CD4-positive, alpha-beta T cell treated with Interleukin-6 at 100 ng/mL for 8 hours (primary cell): ENCODE measurements around the gene GABPB1.

Source experiments
- DNase-seq: peaks from one replicate; pipeline ENCODE4 v3.0.0-alpha.2; 2020; ENCODE audit warnings: mixed read lengths, low spot score

GABPB1 gene

GRCh38 chr15:50344006-50344464 is 11.0 kb downstream of the GABPB1 start:
- DNase-seq = no peak

DNA sequence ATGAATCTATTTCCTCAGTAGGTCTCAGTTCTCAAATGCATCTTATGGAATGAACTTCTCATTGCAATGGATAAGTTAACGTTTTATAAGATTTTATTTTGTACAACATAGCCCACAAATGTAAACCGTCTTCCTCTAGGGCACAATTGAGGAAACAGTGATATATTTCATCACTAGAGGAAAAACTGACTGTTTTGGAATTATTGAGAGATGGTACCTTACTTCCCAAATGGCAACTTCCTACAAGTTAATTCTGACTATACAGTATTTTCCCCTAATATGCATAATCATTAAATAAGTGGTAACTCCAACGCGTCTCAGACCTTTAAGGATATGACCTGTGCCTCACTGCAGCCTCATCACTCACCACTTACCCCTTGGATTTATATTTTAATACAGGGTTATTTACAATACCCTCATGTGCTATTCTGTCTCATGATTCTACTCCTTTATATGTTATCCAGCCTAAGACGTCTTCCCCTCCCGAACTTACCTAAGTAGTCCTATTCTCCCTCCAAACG is 13.3 kb downstream of the GABPB1 start:
- DNase-seq = no peak

DNA sequence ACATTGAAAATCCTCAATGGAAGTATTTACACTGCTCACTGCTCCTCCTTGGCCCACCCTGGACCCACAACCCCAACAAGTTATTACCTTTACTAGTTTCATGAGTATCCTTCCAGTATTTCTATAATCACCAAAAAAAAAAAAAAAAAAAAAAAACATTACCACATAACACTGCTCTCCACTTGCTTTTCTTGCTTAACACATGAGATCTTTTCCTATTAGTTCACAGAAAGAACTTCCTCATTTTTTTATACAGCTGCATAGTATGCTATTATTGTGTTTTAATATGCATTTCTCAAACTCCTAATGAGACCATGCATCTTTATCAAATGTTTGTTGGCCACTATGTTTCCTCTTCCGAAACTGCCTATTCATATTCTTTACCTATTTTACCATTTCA is 14.6 kb downstream of the GABPB1 start:
- DNase-seq = no peak

DNA sequence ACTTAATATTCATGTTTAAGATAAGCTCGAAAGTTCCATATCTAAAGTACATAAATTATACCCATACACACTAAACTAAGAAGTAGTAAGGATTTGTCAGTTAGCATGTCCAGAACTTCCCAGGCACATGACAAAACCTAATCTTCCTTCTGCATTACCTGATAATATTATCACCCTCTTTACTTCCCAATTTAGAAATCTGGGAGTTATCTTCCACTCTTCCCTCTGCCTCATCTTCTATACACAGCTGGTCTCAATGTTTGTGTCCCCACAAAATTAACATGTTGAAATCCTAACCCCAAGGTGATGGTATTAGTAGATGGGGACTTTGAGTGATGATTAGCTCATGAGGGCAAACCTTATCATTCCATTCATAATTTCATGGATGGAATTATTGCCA is 15.3 kb downstream of the GABPB1 start:
- no peak for DNase-seq

DNA sequence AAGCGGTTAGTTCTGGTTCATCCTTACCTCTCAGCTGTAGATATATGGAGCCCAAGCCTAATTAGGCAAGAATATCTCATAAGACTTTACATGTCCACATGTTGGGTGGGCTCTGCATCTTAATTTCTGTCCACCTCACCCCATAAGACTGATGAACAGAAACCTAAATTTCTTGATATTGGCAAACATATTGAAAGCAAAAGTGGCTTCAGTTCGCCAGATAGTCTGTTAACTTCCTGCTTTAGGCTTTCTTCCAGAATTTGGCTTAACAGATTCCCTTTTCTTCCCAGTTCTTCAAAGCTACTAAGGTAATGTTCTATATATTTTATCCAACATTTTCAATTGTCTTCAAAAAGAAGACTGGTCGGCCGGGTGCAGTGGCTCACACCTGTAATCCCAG is 19.7 kb downstream of the GABPB1 start:
- DNase-seq = no peak

GRCh38 chr15:50333229-50333628 is 21.8 kb downstream of the GABPB1 start:
- no peak for DNase-seq

DNA sequence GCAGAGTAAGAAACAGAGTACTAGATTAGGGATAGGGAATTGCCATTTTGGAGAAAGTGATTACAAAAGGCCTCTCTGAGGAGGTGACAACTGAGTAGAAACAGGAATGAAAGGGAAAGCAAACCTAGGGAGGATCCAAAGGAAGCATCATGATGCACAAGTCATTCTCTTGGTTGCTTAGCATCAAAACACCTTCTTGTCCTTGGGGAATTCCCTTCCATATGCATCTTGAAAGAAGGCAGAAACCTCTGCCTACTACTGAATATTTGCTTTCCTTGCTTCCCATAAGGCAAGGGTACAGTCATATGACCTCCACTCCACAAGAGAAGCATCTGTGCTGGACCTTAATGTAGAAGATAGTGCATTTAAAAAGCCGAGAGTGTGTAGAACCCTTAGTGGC is 24.1 kb downstream of the GABPB1 start:
- no peak for DNase-seq

GRCh38 chr15:50328116-50328515 is 26.9 kb downstream of the GABPB1 start:
- DNase-seq = no peak

DNA sequence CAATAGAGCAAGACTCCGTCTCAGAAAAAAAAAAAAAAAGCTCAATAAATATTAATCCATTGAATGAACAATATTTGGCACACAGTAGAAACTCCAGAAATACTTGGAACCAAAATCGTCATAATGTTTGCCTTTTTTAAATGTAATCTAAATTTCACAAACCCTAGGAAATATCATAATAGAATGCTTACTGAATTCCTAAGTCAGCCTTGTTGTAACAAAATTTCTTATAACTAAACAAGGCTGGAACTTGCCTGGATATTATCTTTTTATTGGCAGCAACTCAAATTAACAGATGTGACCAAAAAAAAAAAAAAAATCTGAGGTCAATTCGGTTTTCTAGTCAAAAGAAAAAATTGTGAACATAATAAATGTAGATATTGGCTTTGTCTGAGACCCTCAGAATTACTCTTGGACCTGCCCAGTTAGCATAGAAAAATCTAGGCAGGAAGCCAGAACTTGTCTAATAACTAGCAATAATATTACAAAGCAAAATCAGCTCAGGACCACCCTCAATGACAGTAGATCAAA is 33.3 kb downstream of the GABPB1 start:
- no peak for DNase-seq

DNA sequence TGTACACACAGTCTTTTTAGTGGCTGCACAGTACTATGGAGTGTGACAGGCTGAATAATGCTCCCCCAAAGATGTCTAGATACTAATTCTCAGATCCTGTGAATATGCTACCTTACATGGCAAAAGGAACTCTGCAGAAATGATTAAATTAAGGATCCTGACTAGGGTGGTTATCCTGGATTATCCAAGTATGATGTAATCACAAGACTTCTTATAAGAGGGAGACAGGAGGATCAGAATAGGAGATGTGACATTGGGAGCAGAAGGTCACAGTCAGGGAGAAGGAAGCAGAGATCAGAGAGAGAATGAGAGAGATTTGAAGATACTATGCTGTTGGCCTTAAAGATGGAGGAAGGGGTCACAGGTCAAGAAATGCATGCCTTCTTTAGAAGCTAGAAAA is 34.5 kb downstream of the GABPB1 start:
- DNase-seq = no peak

DNA sequence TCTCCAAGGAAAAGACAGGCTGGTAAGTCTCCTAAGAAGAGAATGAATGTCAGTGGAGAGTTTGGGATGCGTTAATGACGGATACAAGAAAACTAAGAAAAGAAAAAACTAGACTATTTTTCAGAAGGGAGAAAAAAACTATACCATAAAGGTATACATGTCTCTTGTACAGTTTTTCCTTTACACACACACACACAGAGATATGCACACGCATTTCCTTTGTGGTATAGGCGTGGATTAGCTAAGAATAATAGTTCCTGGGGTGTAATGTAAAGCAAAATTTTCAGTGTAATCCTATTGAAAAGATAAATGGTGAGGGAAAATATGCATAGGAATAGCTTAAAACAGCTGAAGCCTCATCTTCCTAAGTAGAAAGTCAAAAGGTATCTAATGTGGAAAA is 36.3 kb downstream of the GABPB1 start:
- no peak for DNase-seq

- peak; percentile 32 for DNase-seq
Measured at GRCh38 chr15:50315814-50316630, 39.0 kb downstream of the GABPB1 start.

GRCh38 chr15:50312636-50313035 is 42.4 kb downstream of the GABPB1 start:
- DNase-seq = no peak

- no peak for DNase-seq
Measured at GRCh38 chr15:50307799-50308198, 47.2 kb downstream of the GABPB1 start.

DNA sequence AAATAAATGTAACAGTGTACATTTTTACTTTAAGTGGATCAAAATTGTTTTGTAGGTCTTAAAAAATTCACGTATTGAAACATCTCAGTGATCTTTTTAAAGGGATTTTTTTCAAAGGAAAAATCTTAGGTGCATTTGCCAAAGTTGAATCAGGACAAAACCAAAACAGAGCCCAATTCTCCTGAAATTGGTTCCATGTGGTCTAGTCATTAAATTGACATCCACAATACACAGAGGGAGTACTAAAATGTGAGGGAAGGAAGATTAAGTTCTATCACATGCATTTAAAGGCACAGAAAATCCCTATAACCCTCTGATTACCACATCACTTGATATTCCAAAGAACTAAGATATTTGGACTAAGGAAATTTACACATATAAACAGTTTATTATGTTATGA is 50.2 kb downstream of the GABPB1 start:
- no peak for DNase-seq

- DNase-seq = no peak
Measured at GRCh38 chr15:50302581-50302980, 52.4 kb downstream of the GABPB1 start.

DNA sequence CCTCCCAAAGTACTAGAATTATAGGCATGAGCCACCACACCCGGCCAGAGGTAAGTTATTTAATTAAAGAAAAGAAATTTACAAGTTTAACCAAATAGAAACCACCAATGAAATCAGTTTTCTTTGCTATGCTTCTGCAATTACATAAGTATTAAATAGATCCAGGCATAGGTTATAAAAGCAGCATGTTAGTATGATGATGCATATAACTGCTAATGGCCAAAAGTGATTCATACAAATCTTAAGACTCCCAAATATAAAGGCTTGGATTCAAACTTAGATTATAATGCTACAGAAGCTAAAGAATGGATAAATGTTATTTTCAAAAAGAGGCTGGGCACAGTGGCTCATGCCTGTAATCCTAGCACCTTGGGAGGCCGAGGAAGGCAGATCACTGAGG is 56.7 kb downstream of the GABPB1 start:
- DNase-seq = no peak

- DNase-seq = no peak
Measured at GRCh38 chr15:50295966-50296365, 59.0 kb downstream of the GABPB1 start.

DNA sequence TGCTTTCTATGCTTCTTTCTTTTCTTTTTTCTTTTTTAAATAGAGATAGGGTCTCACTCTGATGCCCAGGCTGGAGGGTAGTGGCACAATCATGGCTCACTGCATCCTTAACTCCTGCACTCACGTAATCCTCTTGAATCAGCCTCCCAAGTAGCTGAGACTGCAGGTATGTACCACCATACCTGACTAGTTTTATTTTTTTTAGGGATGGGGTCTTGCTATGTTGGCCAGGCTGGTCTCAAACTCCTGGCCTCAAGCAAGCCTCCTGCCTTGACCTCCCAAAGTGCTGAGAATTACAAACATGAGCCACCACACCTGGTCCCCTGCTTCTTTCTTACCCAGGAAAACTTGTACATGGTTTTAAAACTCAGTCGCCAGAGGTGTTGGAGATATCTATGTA is 65.2 kb downstream of the GABPB1 start:
- DNase-seq = no peak

GRCh38 chr15:50287324-50288116 is 67.5 kb downstream of the GABPB1 start:
- no peak for DNase-seq

GRCh38 chr15:50281427-50281826 is 73.6 kb downstream of the GABPB1 start:
- no peak for DNase-seq

- DNase-seq = no peak
Measured at GRCh38 chr15:50280271-50280670, 74.7 kb downstream of the GABPB1 start.

DNA sequence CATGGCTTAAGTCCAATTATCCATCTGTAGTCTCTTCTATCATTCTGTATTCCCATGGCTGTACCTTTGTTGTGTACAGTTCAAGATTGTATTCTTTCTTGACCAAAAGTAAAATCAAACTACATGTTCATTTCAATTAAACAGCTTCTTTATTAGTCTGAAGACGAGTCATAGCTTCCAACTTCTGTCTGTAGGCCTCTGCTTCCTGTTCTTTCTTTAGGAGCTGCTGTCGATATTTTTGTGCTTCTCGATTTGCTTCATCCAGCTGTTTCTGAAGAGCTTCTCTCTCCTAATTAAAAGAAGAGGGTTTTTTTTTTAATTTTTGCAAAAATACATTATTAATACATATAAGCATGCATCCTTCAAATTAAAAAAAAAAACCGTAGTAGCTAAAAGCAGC is 76.5 kb downstream of the GABPB1 start:
- DNase-seq = no peak
